Right cardiac atrium (tissue), 5 donors: Measurements from ENCODE around the gene SPOP. TPM values are rescaled to one million over a fixed set of nuclear protein-coding genes. Genes with fewer than 3 reads are reported as not detected.

Experiments
- ATAC-seq, 2 donors: fragments of 200-7000 bp; cut with Tn5 transposase; one replicate each; pipeline versions ENCODE4 v1.8.0 to v1.9.1; 2020; ENCODE audit warnings: moderate library complexity in 2 of 2, mild to moderate bottlenecking in 1 of 2
- DNase-seq, 3 donors: peaks; one replicate each; pipeline ENCODE4 v3.0.0-alpha.2; 2020
- H3K27ac ChIP-seq: one replicate; pipeline ENCODE4 v1.5.1; 2013; ENCODE audit warnings: mild to moderate bottlenecking, low read length, control low read depth, moderate library complexity
- H3K27me3 ChIP-seq: one replicate; pipeline ENCODE4 v1.6.1; 2013; ENCODE audit not compliant: control insufficient read depth, insufficient read depth
- H3K4me1 ChIP-seq: one replicate; pipeline ENCODE4 v1.6.1; 2013; ENCODE audit warnings: low read length; ENCODE audit not compliant: control insufficient read depth, insufficient read depth
- H3K4me3 ChIP-seq: one replicate; pipeline ENCODE4 v1.5.1; 2013; ENCODE audit warnings: low read length, control low read depth
- H3K9me3 ChIP-seq: one replicate; pipeline ENCODE4 v1.6.1; 2013; ENCODE audit warnings: low read length; ENCODE audit not compliant: control insufficient read depth
- WGBS: extraction: QIAGEN DNeasy Blood & Tissue Kit; methylation state at CpG from one replicate; pipeline ENCODE4 v1.1.7; 2013; 5-methylcytosine and 5-hydroxymethylcytosine counted together
- intact Hi-C, 4 donors: fragments of 100-400 bp; cut with DNase I; formaldehyde crosslinking; loops; one replicate each; pipeline versions ENCODE4 v1.11.0 to v1.14.0; 2022 to 2023
- polyA plus RNA-seq: library from polyadenylated mRNA; stranded (reverse); fragments of 200-250 nt; gene quantifications from one replicate; pipeline ENCODE4 v1.2.3, GENCODE V29; 2013
- total RNA-seq, 4 donors: library from RNA; stranded (reverse); fragmentation: NEBNext Ultra II Directional; extraction: Animal tissue kit (Norgen Biotek cat#: 25700); gene quantifications; one replicate each; pipeline ENCODE4 v1.2.1, GENCODE V29; 2021
- donor health status: healthy with polysubstance abuse.
- donor health status: DM: no; HTN: yes; CAD: no.
- donor health status: DM: no; HTN: no; CAD: no.
- donor health status: DM: no; HTN: yes; CAD: no; lungs with severe emphysema.
- donor health status: DM: yes; HTN: yes; CAD: no.

SPOP gene
- total and polyA plus RNA-seq, 5 donors: 33.7 to 82.7 (median 75.8) TPM

DNA sequence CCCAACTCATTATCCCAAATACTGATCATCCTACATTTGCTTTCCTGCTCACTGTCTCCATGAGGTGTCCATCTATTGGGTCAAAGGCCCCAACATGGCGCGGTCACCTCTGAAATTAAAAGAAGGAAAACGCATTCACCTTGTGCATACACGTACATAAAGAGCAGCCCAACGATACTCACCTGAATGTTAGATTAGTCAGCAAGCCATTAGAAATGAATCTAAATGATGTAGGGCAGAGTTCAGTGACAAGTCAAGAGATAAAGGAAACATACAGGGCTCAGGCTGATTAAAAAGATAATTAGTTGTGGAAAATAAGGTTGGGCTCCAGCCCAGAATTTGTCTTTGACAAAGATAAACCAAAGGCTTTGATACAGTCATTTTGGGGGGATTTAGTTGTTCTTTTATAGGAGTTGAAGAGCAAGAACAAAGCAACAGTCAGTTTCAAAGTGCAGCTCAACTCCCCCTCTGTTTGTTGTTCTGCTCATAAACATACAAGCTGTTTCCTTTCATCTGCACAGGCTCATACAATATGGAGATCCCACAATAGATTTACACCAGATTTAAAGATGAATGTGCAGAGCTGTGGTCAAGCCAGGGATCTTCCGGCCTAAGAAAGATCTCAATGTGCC, 81.2 kb downstream of the SPOP start:
- no peak for DNase-seq
- WGBS: 91% methylated on average over 6 of the region's 6 CpGs
- Histone ChIP-seq H3K4me3 (no peak overlapping the region), H3K9me3 (no peaks in the 10 kb centered on the region), H3K4me1 (peaks cover 2% of the 10 kb centered on the region), H3K27me3 (no peaks in the 10 kb centered on the region), H3K27ac (no peak overlapping the region)
- intact Hi-C loops: no loop called here
- ATAC-seq: no peak

DNA sequence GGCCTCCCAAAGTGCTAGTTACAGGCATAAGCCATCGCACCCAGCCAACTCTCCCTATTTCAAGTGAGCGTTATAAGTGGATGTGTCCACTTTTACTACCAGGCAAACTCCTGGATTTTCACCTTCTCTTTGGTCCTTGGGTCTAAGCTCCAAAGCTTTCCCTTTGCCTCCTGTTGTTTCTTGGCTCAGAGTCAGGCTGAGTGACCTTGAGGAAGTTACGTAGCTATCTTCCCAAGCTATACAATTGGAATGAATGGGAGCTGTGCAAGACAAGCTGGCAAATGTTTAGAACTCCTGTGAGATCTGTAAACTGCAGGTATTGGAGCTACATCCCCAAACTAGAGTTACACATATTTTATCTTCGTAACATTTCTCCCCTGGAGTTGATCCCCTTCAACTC, 81.9 kb downstream of the SPOP start:
- Histone ChIP-seq H3K4me1 (peaks cover 2% of the 10 kb centered on the region), H3K27ac (no peak overlapping the region), H3K9me3 (no peaks in the 10 kb centered on the region), H3K27me3 (no peaks in the 10 kb centered on the region), H3K4me3 (no peak overlapping the region)
- DNase-seq (no peak), ATAC-seq (peak in 1 of 2 donors; percentile 12)
- WGBS: 91% methylated on average over 4 of the region's 4 CpGs
- intact Hi-C loops: no loop called here

DNA sequence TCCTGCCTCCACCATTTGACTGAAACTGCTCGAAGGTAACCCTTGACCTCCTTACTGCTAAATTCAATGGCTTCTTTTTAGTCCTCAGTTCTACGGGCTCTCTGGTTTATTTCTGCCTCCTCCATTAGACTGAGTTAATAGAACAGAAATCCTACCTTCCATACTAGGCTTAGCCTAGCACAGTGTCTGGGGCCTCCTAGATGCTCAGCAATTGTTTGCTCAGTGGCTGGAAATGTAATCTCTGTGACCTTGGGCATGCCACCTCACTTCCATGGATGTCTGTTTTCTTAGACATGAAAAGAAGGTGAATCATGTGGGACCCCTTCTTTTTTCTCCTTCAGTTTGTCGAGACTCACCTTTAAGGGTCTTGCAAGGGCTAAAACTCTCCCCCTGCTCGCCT, 82.6 kb downstream of the SPOP start:
- intact Hi-C loops: no loop called here
- no peaks in the 10 kb centered on the region for H3K27me3 ChIP-seq
- no peak overlapping the region for H3K27ac ChIP-seq
- peaks cover 2% of the 10 kb centered on the region for H3K4me1 ChIP-seq
- DNase-seq (no peak), ATAC-seq (no peak)
- WGBS: 86% methylated on average over 4 of the region's 4 CpGs
- H3K4me3 ChIP-seq: no peak overlapping the region
- H3K9me3 ChIP-seq: no peaks in the 10 kb centered on the region

DNA sequence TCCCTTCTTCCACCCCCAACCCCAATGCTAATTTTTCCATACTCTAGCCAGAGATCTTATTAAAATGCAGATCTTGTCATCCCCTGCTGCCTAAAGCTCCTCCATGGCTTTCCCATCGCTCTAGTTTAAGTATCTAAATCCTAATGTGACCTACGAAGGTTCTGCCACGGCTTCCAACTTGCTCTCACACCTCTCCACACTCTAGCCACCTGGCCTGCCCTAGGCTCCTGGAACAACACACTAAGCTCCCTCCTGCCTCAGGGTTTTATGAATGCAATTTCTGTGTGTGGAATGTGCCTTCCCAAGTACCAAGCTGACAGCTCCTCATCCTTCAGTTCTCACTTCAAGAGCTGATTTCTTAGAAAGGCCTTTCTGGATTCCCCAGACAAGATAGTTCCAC, 85.6 kb downstream of the SPOP start:
- H3K27ac ChIP-seq: no peak overlapping the region
- intact Hi-C loops: no loop called here
- 72% methylated on average over 3 of the region's 3 CpGs for WGBS
- ATAC-seq (no peak), DNase-seq (no peak)
- H3K4me3 ChIP-seq: no peak overlapping the region
- no peaks in the 10 kb centered on the region for H3K4me1 ChIP-seq
- no peaks in the 10 kb centered on the region for H3K27me3 ChIP-seq
- H3K9me3 ChIP-seq: no peaks in the 10 kb centered on the region

DNA sequence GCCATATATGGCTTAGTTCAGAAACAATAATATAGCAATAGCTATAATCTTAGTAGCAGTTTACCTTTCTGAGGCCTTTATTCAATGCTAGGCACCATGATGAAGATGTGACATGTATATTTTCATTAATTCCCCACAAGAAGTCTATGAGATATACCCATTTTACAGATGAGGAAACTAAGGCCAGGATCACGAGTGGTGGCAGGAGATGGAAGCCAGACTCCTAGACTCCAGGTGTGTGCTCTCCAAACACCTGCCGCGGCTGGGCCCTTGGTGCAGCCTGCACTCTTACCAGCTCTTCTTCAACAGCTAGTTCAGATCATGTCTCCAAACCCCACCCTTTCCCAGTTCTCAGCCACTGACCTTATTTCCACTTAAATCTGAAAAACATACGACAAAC, 87.0 kb downstream of the SPOP start:
- 98% methylated on average over 4 of the region's 4 CpGs for WGBS
- no peak for DNase-seq
- Histone ChIP-seq H3K9me3 (no peaks in the 10 kb centered on the region), H3K4me3 (no peak overlapping the region), H3K27me3 (no peaks in the 10 kb centered on the region), H3K4me1 (no peaks in the 10 kb centered on the region), H3K27ac (no peak overlapping the region)
- intact Hi-C loops: no loop called here
- ATAC-seq: no peak

DNA sequence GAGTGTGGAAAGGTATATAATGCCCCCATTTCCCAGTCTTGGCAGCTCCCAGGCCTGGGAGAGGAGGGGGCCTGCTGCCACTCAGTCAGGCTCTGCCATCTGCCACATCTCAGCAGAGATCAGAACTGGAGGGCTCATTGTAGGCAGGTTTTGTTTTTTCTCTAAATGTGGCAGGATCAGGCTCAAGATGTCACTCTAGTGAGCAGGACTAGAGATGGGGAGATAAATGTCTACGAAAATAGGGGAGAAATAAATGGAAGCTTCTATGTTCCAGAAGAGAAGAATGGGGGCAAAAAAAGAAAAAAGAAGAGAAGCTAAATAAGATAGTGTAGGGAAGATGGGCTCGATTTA, 88.3 kb downstream of the SPOP start:
- ATAC-seq: no peak

DNA sequence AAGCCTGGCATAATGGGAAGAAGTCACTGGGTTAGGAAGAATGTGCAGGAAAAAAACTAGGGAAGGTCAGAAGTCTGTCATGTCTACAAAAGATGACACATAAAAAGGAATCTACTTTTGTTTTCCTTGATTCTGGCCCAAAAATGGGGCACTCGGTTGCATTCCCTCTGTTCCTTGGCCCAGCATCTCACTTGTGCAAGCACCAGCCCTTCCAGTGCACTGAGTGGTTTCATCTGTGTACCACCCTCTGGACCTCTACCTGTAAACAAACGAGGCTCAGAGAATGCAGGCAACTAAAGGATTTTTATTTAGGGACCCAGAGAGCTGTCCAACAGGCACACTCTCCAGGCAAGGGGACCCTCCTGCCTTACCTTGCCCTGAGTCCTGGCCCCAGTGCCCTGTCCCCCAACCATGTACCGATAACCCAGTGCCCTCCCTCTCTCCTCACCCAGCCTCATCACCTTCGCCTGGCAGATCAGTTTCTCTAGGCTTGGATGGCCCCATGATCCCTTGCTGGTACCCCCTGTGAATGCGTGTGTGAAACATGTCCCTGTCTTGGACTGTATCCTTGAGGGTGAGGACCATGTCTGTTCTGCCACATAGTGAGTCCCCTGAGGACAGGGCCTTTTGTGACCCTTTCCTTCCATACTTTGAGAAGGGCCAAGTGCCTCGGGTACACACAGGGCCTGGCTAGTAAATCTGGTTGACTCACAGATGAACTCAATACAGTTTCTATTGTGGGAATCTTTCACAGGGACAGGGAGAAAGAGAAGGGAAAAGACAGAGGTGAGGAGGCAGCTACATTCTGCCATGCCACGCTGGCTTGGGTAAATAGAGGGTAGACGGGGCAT, 88.9 kb downstream of the SPOP start:
- no peaks in the 10 kb centered on the region for H3K9me3 ChIP-seq
- no peak for DNase-seq
- no peak overlapping the region for H3K4me3 ChIP-seq
- no peaks in the 10 kb centered on the region for H3K27me3 ChIP-seq
- H3K4me1 ChIP-seq: no peaks in the 10 kb centered on the region
- 75% methylated on average over 8 of the region's 8 CpGs for WGBS
- intact Hi-C loops: no loop called here
- peak in 1 of 2 donors; percentile 8 for ATAC-seq
- H3K27ac ChIP-seq: no peak overlapping the region

More for the DNA sequence above, 88.3 kb downstream of the SPOP start:
- no peaks in the 10 kb centered on the region for H3K9me3 ChIP-seq
- whole genome bisulfite sequencing: 95% methylated on average over 2 of the region's 2 CpGs
- H3K27ac ChIP-seq: no peak overlapping the region
- no peaks in the 10 kb centered on the region for H3K4me1 ChIP-seq
- H3K4me3 ChIP-seq: no peak overlapping the region
- H3K27me3 ChIP-seq: no peaks in the 10 kb centered on the region
- intact Hi-C loops: no loop called here
- DNase-seq: no peak

DNA sequence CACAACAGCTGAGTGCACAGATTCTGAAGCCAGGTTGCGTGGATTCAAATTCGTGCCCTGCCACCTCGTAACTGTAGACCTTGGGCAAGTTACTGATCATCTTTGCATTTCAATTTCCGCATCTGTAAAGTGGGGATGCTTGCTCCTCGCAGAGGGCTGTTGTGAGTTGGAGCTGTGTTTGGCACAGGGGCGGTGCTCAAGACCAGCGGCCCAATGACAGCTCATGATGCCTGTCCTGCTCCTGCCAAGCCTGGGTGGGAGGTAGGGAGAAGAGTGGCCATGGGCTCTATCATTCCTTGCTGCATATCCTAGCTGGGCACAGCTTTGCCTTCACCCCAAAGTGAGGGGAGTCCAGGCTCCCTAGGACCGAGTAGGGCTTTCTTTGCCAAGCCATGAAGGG, 89.6 kb downstream of the SPOP start:
- Histone ChIP-seq H3K4me3 (no peak overlapping the region), H3K27me3 (no peaks in the 10 kb centered on the region), H3K4me1 (no peaks in the 10 kb centered on the region), H3K9me3 (no peaks in the 10 kb centered on the region), H3K27ac (no peak overlapping the region)
- intact Hi-C loops: no loop called here
- 91% methylated on average over 8 of the region's 8 CpGs for WGBS
- ATAC-seq (no peak), DNase-seq (no peak)

DNA sequence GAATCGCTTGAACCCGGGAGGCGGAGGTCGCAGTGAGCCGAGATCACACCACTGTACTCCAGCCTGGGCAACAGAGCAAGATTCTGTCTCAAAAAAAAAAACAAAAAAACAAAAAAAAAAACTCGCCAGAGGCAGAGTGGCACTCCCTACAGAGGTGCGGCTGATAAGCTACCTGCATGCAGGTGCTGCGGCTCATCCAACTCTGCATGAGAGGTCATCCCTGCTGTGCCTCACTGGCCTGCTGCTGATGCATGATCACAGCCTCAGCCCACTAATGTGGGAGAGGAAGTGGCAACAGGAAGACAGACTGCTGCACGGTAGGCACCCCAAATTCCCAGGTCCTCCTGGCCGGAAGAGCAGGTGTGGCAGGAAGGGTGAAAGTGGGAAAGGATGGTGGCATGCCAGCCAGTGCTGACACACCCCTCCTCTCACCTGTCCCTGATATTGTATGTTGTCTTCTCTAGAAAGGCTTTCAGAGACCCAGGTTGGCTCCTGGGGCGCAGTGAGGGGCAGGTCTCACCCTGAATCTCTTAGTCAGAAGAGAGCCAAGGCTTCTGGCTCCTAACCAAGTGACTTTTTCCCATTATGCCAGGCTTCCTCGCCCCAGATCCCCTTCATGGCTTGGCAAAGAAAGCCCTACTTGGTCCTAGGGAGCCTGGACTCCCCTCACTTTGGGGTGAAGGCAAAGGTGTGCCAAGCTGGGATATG, 90.4 kb downstream of the SPOP start:
- H3K27ac ChIP-seq: no peak overlapping the region
- no peaks in the 10 kb centered on the region for H3K27me3 ChIP-seq
- intact Hi-C loops: no loop called here
- no peaks in the 10 kb centered on the region for H3K9me3 ChIP-seq
- no peaks in the 10 kb centered on the region for H3K4me1 ChIP-seq
- H3K4me3 ChIP-seq: no peak overlapping the region
- DNase-seq: no peak
- WGBS: 88% methylated on average over 12 of the region's 12 CpGs
- ATAC-seq: no peak

DNA sequence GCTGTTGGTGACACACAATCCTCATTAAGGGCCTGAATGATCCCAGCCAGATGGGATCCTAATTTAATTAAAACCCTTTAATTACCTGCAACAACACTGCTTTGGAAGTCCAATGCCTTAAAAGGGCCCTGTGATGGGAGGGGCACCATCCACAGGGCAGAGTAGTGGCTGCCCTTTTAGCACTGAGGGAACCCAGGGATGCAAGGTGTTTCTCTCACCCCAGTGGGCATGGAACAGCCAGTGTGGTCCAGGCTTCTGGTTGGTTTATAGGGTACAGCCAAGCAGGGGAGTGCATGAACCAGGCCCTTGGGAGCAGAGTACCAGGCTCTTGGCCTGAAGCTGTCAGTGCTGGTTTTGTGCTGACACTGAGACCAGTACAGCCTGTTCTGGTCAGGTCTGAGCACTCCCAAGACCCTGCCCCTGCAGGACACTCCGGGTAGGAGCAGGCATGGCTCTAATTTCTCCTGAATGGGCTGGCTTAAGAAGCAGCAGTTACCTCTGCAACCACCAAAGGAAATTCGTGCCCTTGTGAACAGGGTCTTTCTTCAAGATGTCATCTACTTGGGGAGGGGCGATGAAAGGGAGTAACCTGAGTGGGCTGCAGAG, 92.4 kb downstream of the SPOP start:
- DNase-seq (no peak), ATAC-seq (no peak)
- H3K27ac ChIP-seq: no peak overlapping the region
- H3K4me3 ChIP-seq: no peak overlapping the region
- 70% methylated on average over 3 of the region's 3 CpGs for WGBS
- peaks cover 4% of the 10 kb centered on the region for H3K4me1 ChIP-seq
- no peaks in the 10 kb centered on the region for H3K9me3 ChIP-seq
- intact Hi-C loops: no loop called here
- H3K27me3 ChIP-seq: no peaks in the 10 kb centered on the region

DNA sequence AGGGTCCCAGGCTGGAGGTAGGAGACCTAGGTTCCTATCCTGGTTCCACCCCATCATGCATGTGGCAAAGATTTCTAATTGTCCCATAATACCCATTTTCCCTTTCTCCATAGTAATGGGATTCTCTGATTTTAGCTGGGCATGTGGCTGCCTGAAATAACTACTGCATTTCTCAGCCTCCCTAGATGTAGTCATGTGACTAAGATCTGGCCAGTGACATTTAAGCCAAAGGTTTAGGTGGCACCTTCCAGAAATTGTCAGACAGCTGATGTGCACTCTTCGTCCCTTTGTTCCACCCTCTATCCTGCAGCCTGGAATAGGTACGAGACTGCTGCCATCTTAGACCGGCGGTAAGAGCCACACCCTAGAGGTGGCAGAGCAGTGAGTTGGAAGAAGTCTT, 94.0 kb downstream of the SPOP start:
- intact Hi-C loops: no loop called here
- Histone ChIP-seq H3K27ac (no peak overlapping the region), H3K27me3 (no peaks in the 10 kb centered on the region), H3K4me3 (no peak overlapping the region), H3K9me3 (no peaks in the 10 kb centered on the region), H3K4me1 (peaks cover 4% of the 10 kb centered on the region)
- DNase-seq: no peak
- WGBS: 88% methylated on average over 4 of the region's 4 CpGs
- ATAC-seq: no peak
